GM10248 (cell line): ENCODE data around the gene PTPRN2.
"Not testable (repeated sequence)": the region's sequence is repeated elsewhere in the genome, so short reads cannot be mapped to it uniquely, and the experiment has no call there.

ENCODE experiments used
- CTCF ChIA-PET: fragments of 300-600 bp; sonication (Branson Sonifier 250); formaldehyde crosslinking; extraction: SDS; loops from one replicate; lab custom pipeline; 2021; ENCODE audit warnings: antibody characterized with exemption; lab: Yijun Ruan, JAX
- POLR2A ChIA-PET: fragments of 350-650 bp; sonication (Branson Sonifier 250); formaldehyde crosslinking; extraction: SDS; loops from one replicate; lab custom pipeline; 2020; ENCODE audit warnings: antibody characterized with exemption; lab: Yijun Ruan, JAX
- DNase-seq: peaks from one replicate; pipeline ENCODE4 v3.0.0; 2012; ENCODE audit errors: extremely low spot score
- CTCF ChIP-seq: IDR thresholded peaks from 2 replicates; pipeline ENCODE4 v1.5.1; 2012; ENCODE audit warnings: mild to moderate bottlenecking, low read depth; ENCODE audit errors: extremely low read depth, missing control alignments, control extremely low read depth

The PTPRN2 gene

GRCh38 chr7:158257001-158257400, 330.6 kb downstream of the PTPRN2 start:
- POLR2A ChIA-PET, result no interaction called here
- CTCF ChIA-PET, result no interaction called here
- DNase-seq, result no peak
- no peak for TF ChIP-seq CTCF

GRCh38 chr7:158256091-158256816, 331.4 kb downstream of the PTPRN2 start:
- TF ChIP-seq CTCF, result no peak
- ChIA-PET POLR2A (no interaction called here), CTCF (no interaction called here)
- no peak for DNase-seq

GRCh38 chr7:158255558-158255957, 332.1 kb downstream of the PTPRN2 start:
- ChIA-PET CTCF (no interaction called here), POLR2A (no interaction called here)
- DNase-seq, result no peak
- no peak for TF ChIP-seq CTCF

- no peak for TF ChIP-seq CTCF
- POLR2A ChIA-PET, result no interaction called here
- DNase-seq, result no peak
- CTCF ChIA-PET, result no interaction called here
Observed at GRCh38 chr7:158255156-158255555, 332.5 kb downstream of the PTPRN2 start.

- CTCF ChIA-PET, DNase-seq, POLR2A ChIA-PET: not testable (repeated sequence)
Observed at GRCh38 chr7:158253670-158254045, 334.0 kb downstream of the PTPRN2 start.

- CTCF ChIA-PET, result no interaction called here
- no peak for DNase-seq
- TF ChIP-seq CTCF, result no peak
- POLR2A ChIA-PET, result no interaction called here
Observed at GRCh38 chr7:158252837-158253669, 334.6 kb downstream of the PTPRN2 start.
